MM.1S (cell line): ENCODE data around the gene VSNL1.

Experiments used
- DNase-seq: peaks from one replicate; pipeline ENCODE4 v3.0.0-alpha.2; 2015
- H2AFZ ChIP-seq: fragments of 300-600 bp; sonication (generic); 2 replicates; pipeline ENCODE4 v1.6.0; 2016; ENCODE audit warnings: antibody characterized with exemption, low read length
- H3F3A ChIP-seq: fragments of 300-600 bp; sonication (generic); 2 replicates; pipeline ENCODE4 v1.6.1; 2016; ENCODE audit warnings: mild to moderate bottlenecking, antibody characterized with exemption, low read length, moderate library complexity, mixed read lengths; ENCODE audit not compliant: insufficient read depth
- H3K27ac ChIP-seq: fragments of 300-600 bp; sonication (generic); 2 replicates; pipeline ENCODE4 v1.5.1; 2016; ENCODE audit warnings: mild to moderate bottlenecking, low read length
- H3K27me3 ChIP-seq: fragments of 300-600 bp; sonication (generic); replicated peaks from 2 replicates; pipeline ENCODE4 v1.6.0; 2016; ENCODE audit warnings: low read length; ENCODE audit not compliant: insufficient read depth
- H3K36me3 ChIP-seq: fragments of 300-600 bp; sonication (generic); replicated peaks from 2 replicates; pipeline ENCODE4 v1.6.1; 2016; ENCODE audit warnings: mild to moderate bottlenecking, low read length, mixed read lengths; ENCODE audit not compliant: insufficient read depth
- H3K4me1 ChIP-seq: fragments of 300-600 bp; sonication (generic); 2 replicates; pipeline ENCODE4 v1.6.1; 2016; ENCODE audit warnings: low read length, mixed read lengths
- H3K4me2 ChIP-seq: fragments of 300-600 bp; sonication (generic); 2 replicates; pipeline ENCODE4 v1.6.0; 2016; ENCODE audit warnings: low read depth, low read length
- H3K4me3 ChIP-seq: fragments of 300-600 bp; sonication (generic); 2 replicates; pipeline ENCODE4 v1.5.1; 2016; ENCODE audit warnings: low read length, mixed read lengths
- H3K79me2 ChIP-seq: fragments of 300-600 bp; sonication (generic); 2 replicates; pipeline ENCODE4 v1.6.1; 2016; ENCODE audit warnings: mixed run types, low read length, mixed read lengths
- H3K9ac ChIP-seq: fragments of 300-600 bp; sonication (generic); 2 replicates; pipeline ENCODE4 v1.6.1; 2016; ENCODE audit warnings: low read length, mixed read lengths
- H3K9me2 ChIP-seq: fragments of 300-600 bp; sonication (generic); replicated peaks from 2 replicates; pipeline ENCODE4 v1.6.1; 2016; ENCODE audit warnings: mild to moderate bottlenecking, low read length, mixed read lengths; ENCODE audit not compliant: insufficient read depth
- H3K9me3 ChIP-seq: fragments of 300-600 bp; sonication (generic); replicated peaks from 2 replicates; pipeline ENCODE4 v1.6.1; 2016; ENCODE audit warnings: mild to moderate bottlenecking, low read length, mixed read lengths; ENCODE audit not compliant: insufficient read depth
- H4K20me1 ChIP-seq: fragments of 300-600 bp; sonication (generic); 2 replicates; pipeline ENCODE4 v1.6.1; 2016; ENCODE audit warnings: mild to moderate bottlenecking, low read length, moderate library complexity, mixed read lengths; ENCODE audit not compliant: insufficient read depth
- EZH2 ChIP-seq: fragments of 300-600 bp; sonication (generic); optimal IDR thresholded peaks from 2 replicates; pipeline ENCODE3; 2017; ENCODE audit warnings: low read depth, mild to moderate bottlenecking, antibody characterized with exemption, low read length, mixed read lengths
- EZH2phosphoT487 ChIP-seq: fragments of 300-600 bp; sonication (generic); IDR thresholded peaks from 2 replicates; pipeline ENCODE4 v1.6.1; 2018; ENCODE audit warnings: antibody characterized with exemption, low read length
- TF ChIP-seq, protein P1 (sequence below): fragments of 300-600 bp; sonication (generic); IDR thresholded peaks from 2 replicates; pipeline ENCODE4 v1.5.1; 2016; ENCODE audit warnings: antibody characterized with exemption, low read length, mixed read lengths

VSNL1 gene

GRCh38 chr2:17574406-17575073 is 34.0 kb downstream of the VSNL1 start:
- H3F3A ChIP-seq: peaks cover 13% of the 10 kb centered on the region; the same call in 1 of the 2 replicates
- no peaks in the 10 kb centered on the region for H3K27me3 ChIP-seq
- no peak overlapping the region for H3K27ac ChIP-seq
- H3K9me2 ChIP-seq: no peaks in the 10 kb centered on the region
- no peak overlapping the region for H2AFZ ChIP-seq
- no peaks in the 10 kb centered on the region for H3K9me3 ChIP-seq
- no peak overlapping the region for H3K9ac ChIP-seq
- no peaks in the 10 kb centered on the region for H3K79me2 ChIP-seq
- no peak for DNase-seq
- TF ChIP-seq, protein P1, sequence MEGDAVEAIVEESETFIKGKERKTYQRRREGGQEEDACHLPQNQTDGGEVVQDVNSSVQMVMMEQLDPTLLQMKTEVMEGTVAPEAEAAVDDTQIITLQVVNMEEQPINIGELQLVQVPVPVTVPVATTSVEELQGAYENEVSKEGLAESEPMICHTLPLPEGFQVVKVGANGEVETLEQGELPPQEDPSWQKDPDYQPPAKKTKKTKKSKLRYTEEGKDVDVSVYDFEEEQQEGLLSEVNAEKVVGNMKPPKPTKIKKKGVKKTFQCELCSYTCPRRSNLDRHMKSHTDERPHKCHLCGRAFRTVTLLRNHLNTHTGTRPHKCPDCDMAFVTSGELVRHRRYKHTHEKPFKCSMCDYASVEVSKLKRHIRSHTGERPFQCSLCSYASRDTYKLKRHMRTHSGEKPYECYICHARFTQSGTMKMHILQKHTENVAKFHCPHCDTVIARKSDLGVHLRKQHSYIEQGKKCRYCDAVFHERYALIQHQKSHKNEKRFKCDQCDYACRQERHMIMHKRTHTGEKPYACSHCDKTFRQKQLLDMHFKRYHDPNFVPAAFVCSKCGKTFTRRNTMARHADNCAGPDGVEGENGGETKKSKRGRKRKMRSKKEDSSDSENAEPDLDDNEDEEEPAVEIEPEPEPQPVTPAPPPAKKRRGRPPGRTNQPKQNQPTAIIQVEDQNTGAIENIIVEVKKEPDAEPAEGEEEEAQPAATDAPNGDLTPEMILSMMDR: no peak
- TF ChIP-seq EZH2phosphoT487 (no peak), EZH2 (no peak)
- H4K20me1 ChIP-seq: no peaks in the 10 kb centered on the region
- no peak overlapping the region for H3K4me2 ChIP-seq
- no peak overlapping the region for H3K4me3 ChIP-seq
- peaks cover 15% of the 10 kb centered on the region for H3K4me1 ChIP-seq
- H3K36me3 ChIP-seq: no peaks in the 10 kb centered on the region

DNA sequence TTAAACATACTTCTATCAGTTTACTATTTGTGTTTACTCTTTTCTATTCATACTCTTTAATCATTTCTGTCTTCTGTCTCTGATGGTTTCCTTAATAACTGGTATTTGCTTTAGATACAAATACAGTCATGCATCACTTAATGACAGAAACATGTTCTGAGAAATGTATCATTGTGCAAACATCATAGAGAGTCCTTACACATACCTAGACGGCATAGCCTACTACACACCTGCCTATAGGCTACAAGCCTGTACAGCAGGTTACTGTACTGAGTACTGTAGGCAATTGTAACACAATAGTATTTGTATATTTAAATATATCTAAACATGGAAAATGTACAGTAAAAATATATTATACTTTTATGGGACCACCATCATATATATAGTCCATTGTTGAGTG is 36.3 kb downstream of the VSNL1 start:
- no peak for DNase-seq
- H3K27ac ChIP-seq: no peak overlapping the region
- H3F3A ChIP-seq: peaks cover 17% of the 10 kb centered on the region; the same call in 1 of the 2 replicates
- no peak overlapping the region for H2AFZ ChIP-seq
- no peaks in the 10 kb centered on the region for H3K9me2 ChIP-seq
- H3K4me1 ChIP-seq: peaks cover 22% of the 10 kb centered on the region
- H4K20me1 ChIP-seq: no peaks in the 10 kb centered on the region
- H3K36me3 ChIP-seq: no peaks in the 10 kb centered on the region
- H3K9me3 ChIP-seq: no peaks in the 10 kb centered on the region
- TF ChIP-seq EZH2 (no peak), EZH2phosphoT487 (no peak)
- TF ChIP-seq, protein P1: no peak
- H3K4me3 ChIP-seq: no peak overlapping the region
- H3K27me3 ChIP-seq: no peaks in the 10 kb centered on the region
- H3K79me2 ChIP-seq: no peaks in the 10 kb centered on the region
- H3K4me2 ChIP-seq: no peak overlapping the region
- H3K9ac ChIP-seq: no peak overlapping the region

GRCh38 chr2:17578466-17578928 is 38.0 kb downstream of the VSNL1 start:
- H3K9ac ChIP-seq: no peak overlapping the region
- H3K4me3 ChIP-seq: no peak overlapping the region
- H3K27ac ChIP-seq: no peak overlapping the region
- H3F3A ChIP-seq: peaks cover 17% of the 10 kb centered on the region; the same call in 1 of the 2 replicates
- H4K20me1 ChIP-seq: no peaks in the 10 kb centered on the region
- peak overlapping the region; percentile 22 for H3K4me2 ChIP-seq
- no peak overlapping the region for H2AFZ ChIP-seq
- TF ChIP-seq EZH2phosphoT487: no peak
- TF ChIP-seq EZH2: no peak
- TF ChIP-seq, protein P1: no peak
- H3K27me3 ChIP-seq: no peaks in the 10 kb centered on the region
- no peaks in the 10 kb centered on the region for H3K36me3 ChIP-seq
- H3K9me3 ChIP-seq: no peaks in the 10 kb centered on the region
- no peaks in the 10 kb centered on the region for H3K79me2 ChIP-seq
- H3K4me1 ChIP-seq: peaks cover 22% of the 10 kb centered on the region
- peak; percentile 91 for DNase-seq
- no peaks in the 10 kb centered on the region for H3K9me2 ChIP-seq
